ENCODE measurements around the gene TP53I11.

The TP53I11 gene

DNA sequence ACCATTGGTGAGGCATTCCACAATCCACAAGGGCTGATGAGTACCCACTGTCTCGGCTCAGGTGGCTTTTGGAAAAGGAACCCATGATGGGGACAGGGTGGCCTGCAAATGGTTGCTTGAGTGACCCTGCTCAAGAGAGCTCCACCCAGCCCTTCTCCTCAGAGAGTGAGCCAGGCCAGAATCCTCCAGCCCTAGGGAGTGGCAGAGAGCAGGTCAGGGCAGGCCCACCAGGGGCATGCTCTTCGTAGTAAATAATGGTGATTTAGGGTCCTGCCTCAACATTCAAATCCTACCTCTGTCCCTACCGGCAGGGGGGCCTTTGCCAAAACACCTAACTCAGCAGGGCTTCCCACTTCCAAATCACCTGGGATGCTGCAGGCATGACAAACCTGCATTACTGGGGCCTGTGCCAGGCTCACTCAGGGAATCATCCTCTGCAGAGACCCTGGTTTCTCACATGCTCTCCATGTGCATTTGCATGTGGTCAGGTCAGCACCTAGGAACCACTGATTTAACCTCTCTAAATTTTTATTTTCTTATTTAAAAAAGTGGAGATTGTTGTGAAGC lies 17.3 kb upstream of the TP53I11 start:
- H3K9ac ChIP-seq (ENCODE audit: low read length), result no peak overlapping the region

GRCh38 chr11:44966694-44967093 lies 16.0 kb upstream of the TP53I11 start:
- Histone ChIP-seq H3K27me3 (ENCODE audit: control insufficient read depth, insufficient read depth, low read length) (no peaks in the 10 kb centered on the region), H3K4me1 (ENCODE audit: control insufficient read depth, insufficient read depth, low read length) (peaks cover 42% of the 10 kb centered on the region), H3K9me3 (ENCODE audit: control insufficient read depth, insufficient read depth, low read depth, low read length) (no peaks in the 10 kb centered on the region), H3K36me3 (ENCODE audit: control insufficient read depth, insufficient read depth, low read length) (no peaks in the 10 kb centered on the region), H3K27ac (ENCODE audit: low read depth, low read length) (no peak overlapping the region), H3K4me3 (ENCODE audit: low read depth, low read length) (no peak overlapping the region), H3K9ac (ENCODE audit: low read length) (no peak overlapping the region)

More for the DNA sequence above, 17.3 kb upstream of the TP53I11 start:
- Histone ChIP-seq H3K36me3 (ENCODE audit: control insufficient read depth, insufficient read depth, low read length) (no peaks in the 10 kb centered on the region), H3K27me3 (ENCODE audit: control insufficient read depth, insufficient read depth, low read length) (no peaks in the 10 kb centered on the region), H3K4me1 (ENCODE audit: control insufficient read depth, insufficient read depth, low read length) (peaks cover 29% of the 10 kb centered on the region), H3K27ac (ENCODE audit: low read depth, low read length) (no peak overlapping the region), H3K9me3 (ENCODE audit: control insufficient read depth, insufficient read depth, low read depth, low read length) (no peaks in the 10 kb centered on the region), H3K4me3 (ENCODE audit: low read depth, low read length) (no peak overlapping the region)

GRCh38 chr11:44964526-44965209 lies 14.0 kb upstream of the TP53I11 start:
- H3K27me3 ChIP-seq (ENCODE audit: control insufficient read depth, insufficient read depth, low read length), result no peaks in the 10 kb centered on the region
- H3K9me3 ChIP-seq (ENCODE audit: control insufficient read depth, insufficient read depth, low read depth, low read length), result no peaks in the 10 kb centered on the region
- no peak overlapping the region for H3K9ac ChIP-seq (ENCODE audit: low read length)
- no peaks in the 10 kb centered on the region for H3K36me3 ChIP-seq (ENCODE audit: control insufficient read depth, insufficient read depth, low read length)
- H3K4me1 ChIP-seq (ENCODE audit: control insufficient read depth, insufficient read depth, low read length), result peaks cover 56% of the 10 kb centered on the region
- H3K4me3 ChIP-seq (ENCODE audit: low read depth, low read length), result no peak overlapping the region
- no peak overlapping the region for H3K27ac ChIP-seq (ENCODE audit: low read depth, low read length)

GRCh38 chr11:44963948-44964347 lies 13.3 kb upstream of the TP53I11 start:
- Histone ChIP-seq H3K9me3 (ENCODE audit: control insufficient read depth, insufficient read depth, low read depth, low read length) (no peaks in the 10 kb centered on the region), H3K9ac (ENCODE audit: low read length) (no peak overlapping the region), H3K36me3 (ENCODE audit: control insufficient read depth, insufficient read depth, low read length) (no peaks in the 10 kb centered on the region), H3K4me1 (ENCODE audit: control insufficient read depth, insufficient read depth, low read length) (peaks cover 59% of the 10 kb centered on the region), H3K27ac (ENCODE audit: low read depth, low read length) (no peak overlapping the region), H3K27me3 (ENCODE audit: control insufficient read depth, insufficient read depth, low read length) (no peaks in the 10 kb centered on the region), H3K4me3 (ENCODE audit: low read depth, low read length) (no peak overlapping the region)

DNA sequence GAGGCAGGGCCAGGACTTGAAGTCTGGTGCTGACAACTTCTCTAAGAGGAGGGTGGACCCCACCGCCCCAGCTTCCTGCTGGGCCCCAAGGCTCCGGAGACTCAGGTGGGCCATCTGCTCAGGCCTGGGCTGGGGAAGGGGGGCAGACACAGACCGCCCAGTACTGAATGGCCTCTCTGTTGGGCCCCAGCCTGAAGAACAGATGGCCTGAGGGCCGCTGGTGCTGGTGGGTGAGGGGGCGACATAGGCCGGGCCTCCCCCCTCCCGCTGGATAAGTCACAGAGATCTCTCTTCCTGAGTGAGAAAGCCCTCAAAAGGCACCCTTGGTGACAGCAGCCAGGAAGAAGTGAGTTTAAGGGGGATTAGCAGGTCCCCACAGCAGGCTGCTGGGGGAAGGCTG lies 12.5 kb upstream of the TP53I11 start:
- H3K27ac ChIP-seq (ENCODE audit: low read depth, low read length), result no peak overlapping the region
- H3K9ac ChIP-seq (ENCODE audit: low read length), result no peak overlapping the region
- peaks cover 65% of the 10 kb centered on the region for H3K4me1 ChIP-seq (ENCODE audit: control insufficient read depth, insufficient read depth, low read length)

DNA sequence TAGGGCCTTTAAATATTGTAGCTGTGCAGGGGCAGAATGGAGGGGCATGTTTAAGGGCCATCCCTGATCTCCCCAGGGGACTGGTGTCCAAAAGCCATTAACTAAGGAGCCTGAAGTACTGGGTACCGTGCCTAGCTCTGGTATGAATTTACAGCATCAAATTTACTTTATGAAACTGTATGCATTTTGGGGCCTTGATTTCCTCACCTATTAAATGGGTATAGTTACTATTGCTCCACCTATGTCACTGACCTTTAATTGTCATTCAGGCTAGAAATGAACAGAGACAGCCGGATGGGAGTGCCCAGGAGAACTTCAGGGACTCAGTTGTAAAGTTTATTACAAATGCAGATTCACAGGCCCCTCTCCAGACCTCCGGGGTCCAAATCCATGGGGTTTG lies 11.8 kb upstream of the TP53I11 start:
- H3K36me3 ChIP-seq (ENCODE audit: control insufficient read depth, insufficient read depth, low read length), result no peaks in the 10 kb centered on the region
- H3K27me3 ChIP-seq (ENCODE audit: control insufficient read depth, insufficient read depth, low read length), result no peaks in the 10 kb centered on the region
- peaks cover 60% of the 10 kb centered on the region for H3K4me1 ChIP-seq (ENCODE audit: control insufficient read depth, insufficient read depth, low read length)
- no peak overlapping the region for H3K9ac ChIP-seq (ENCODE audit: low read length)
- H3K4me3 ChIP-seq (ENCODE audit: low read depth, low read length), result no peak overlapping the region
- no peak overlapping the region for H3K27ac ChIP-seq (ENCODE audit: low read depth, low read length)
- no peaks in the 10 kb centered on the region for H3K9me3 ChIP-seq (ENCODE audit: control insufficient read depth, insufficient read depth, low read depth, low read length)

More for the DNA sequence above, 12.5 kb upstream of the TP53I11 start:
- H3K9me3 ChIP-seq (ENCODE audit: control insufficient read depth, insufficient read depth, low read depth, low read length), result no peaks in the 10 kb centered on the region
- H3K4me3 ChIP-seq (ENCODE audit: low read depth, low read length), result no peak overlapping the region
- no peaks in the 10 kb centered on the region for H3K36me3 ChIP-seq (ENCODE audit: control insufficient read depth, insufficient read depth, low read length)
- H3K27me3 ChIP-seq (ENCODE audit: control insufficient read depth, insufficient read depth, low read length), result no peaks in the 10 kb centered on the region

GRCh38 chr11:44960200-44960845 lies 9.6 kb upstream of the TP53I11 start:
- peak overlapping the region; percentile 31 for H3K9ac ChIP-seq (ENCODE audit: low read length)
- peak overlapping the region; percentile 33; the same call in 1 of the 2 replicates for H3K4me3 ChIP-seq (ENCODE audit: low read depth, low read length)
- H3K27ac ChIP-seq (ENCODE audit: low read depth, low read length), result peak overlapping the region; percentile 45; the same call in 1 of the 2 replicates
- no peaks in the 10 kb centered on the region for H3K27me3 ChIP-seq (ENCODE audit: control insufficient read depth, insufficient read depth, low read length)
- H3K36me3 ChIP-seq (ENCODE audit: control insufficient read depth, insufficient read depth, low read length), result no peaks in the 10 kb centered on the region
- H3K9me3 ChIP-seq (ENCODE audit: control insufficient read depth, insufficient read depth, low read depth, low read length), result no peaks in the 10 kb centered on the region
- H3K4me1 ChIP-seq (ENCODE audit: control insufficient read depth, insufficient read depth, low read length), result peaks cover 78% of the 10 kb centered on the region

DNA sequence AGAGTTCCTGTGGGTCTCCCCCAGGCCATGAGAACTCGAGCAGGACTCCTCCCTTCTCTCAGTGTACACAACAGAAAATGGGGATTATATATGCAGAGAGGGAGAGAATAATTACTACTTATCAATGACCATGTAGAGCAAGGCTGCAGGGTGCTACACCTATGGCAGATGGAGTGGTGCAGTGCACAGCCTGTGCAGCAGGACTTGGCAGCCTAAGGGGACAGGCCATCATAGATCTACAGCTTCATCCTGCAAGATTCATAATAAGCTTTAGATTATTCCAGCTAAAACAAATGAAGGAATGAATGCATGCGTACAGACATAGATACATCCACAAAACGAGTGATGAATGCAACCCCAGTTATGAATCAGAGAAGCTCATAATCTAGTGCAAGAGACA lies 8.4 kb upstream of the TP53I11 start:
- Histone ChIP-seq H3K4me3 (ENCODE audit: low read depth, low read length) (no peak overlapping the region), H3K36me3 (ENCODE audit: control insufficient read depth, insufficient read depth, low read length) (no peaks in the 10 kb centered on the region), H3K9ac (ENCODE audit: low read length) (no peak overlapping the region), H3K27ac (ENCODE audit: low read depth, low read length) (no peak overlapping the region), H3K9me3 (ENCODE audit: control insufficient read depth, insufficient read depth, low read depth, low read length) (no peaks in the 10 kb centered on the region), H3K4me1 (ENCODE audit: control insufficient read depth, insufficient read depth, low read length) (peaks cover 80% of the 10 kb centered on the region), H3K27me3 (ENCODE audit: control insufficient read depth, insufficient read depth, low read length) (no peaks in the 10 kb centered on the region)

DNA sequence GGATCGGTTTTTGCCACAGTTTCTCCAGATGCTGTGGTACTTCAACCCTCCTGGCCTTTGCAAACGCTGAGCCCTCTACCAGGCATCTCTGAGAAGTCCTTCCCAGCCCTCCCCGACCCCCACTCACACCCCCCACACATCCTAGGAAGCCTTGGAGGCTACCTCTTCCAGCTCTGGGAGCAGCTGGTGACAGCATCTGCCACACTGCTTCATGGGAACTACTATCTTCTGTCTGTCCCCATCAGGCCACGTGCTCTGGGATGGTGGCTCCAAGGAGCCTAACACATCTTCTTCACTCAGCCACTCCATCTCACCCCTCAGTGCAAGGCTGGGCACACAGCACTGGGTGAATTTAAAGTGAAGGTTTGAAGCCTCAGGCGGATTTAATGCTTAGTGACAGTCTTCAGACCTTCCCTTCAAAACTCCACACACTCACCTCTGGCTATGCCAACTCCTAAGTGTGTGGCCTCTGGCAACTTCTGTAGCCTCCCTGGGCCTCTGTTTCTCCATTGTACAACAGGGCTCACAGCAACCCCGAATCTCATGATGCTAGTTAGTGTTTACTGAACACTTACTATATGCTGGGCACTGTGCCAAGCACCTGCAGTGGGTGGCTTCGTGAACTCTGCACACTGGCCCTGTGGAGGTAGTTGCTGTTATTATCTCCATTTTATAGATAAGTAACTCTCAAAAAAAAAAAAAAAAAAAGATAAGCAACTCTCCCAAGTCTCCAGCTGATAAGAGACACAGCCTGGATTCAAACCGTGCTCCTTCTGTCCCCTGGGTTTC lies 7.3 kb upstream of the TP53I11 start:
- H3K9ac ChIP-seq (ENCODE audit: low read length), result no peak overlapping the region
- no peak overlapping the region for H3K4me3 ChIP-seq (ENCODE audit: low read depth, low read length)
- H3K27me3 ChIP-seq (ENCODE audit: control insufficient read depth, insufficient read depth, low read length), result no peaks in the 10 kb centered on the region
- no peak overlapping the region for H3K27ac ChIP-seq (ENCODE audit: low read depth, low read length)
- H3K9me3 ChIP-seq (ENCODE audit: control insufficient read depth, insufficient read depth, low read depth, low read length), result no peaks in the 10 kb centered on the region
- no peaks in the 10 kb centered on the region for H3K36me3 ChIP-seq (ENCODE audit: control insufficient read depth, insufficient read depth, low read length)
- H3K4me1 ChIP-seq (ENCODE audit: control insufficient read depth, insufficient read depth, low read length), result peaks cover 80% of the 10 kb centered on the region

DNA sequence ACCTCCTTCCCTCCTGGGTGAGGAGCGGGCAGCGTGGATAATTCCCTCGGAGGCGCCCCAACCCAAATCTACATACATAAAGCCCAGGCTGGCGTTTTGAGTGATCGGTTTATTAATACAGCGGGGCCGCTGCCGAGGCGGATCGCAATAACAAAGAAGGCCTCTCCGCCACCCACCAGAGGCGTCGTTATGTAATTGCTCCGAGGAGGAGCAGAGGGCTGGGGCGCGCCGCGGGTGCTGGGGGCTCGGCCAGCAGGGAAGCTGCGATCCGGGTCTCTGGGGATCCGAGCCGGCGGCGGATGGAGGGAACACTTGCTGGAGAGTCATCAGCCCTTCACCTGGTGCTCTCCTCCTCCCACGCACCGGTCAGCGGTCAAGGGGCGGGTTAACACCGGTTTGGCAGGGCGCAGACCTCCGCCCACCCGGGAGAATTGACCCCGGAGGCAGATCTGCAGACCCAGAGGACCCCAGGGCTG lies 6.4 kb upstream of the TP53I11 start:
- Histone ChIP-seq H3K9ac (ENCODE audit: low read length) (peak overlapping the region; percentile 13), H3K4me1 (ENCODE audit: control insufficient read depth, insufficient read depth, low read length) (peaks cover 78% of the 10 kb centered on the region), H3K36me3 (ENCODE audit: control insufficient read depth, insufficient read depth, low read length) (no peaks in the 10 kb centered on the region), H3K27me3 (ENCODE audit: control insufficient read depth, insufficient read depth, low read length) (no peaks in the 10 kb centered on the region), H3K9me3 (ENCODE audit: control insufficient read depth, insufficient read depth, low read depth, low read length) (no peaks in the 10 kb centered on the region), H3K27ac (ENCODE audit: low read depth, low read length) (no peak overlapping the region; the same call in 1 of the 2 replicates), H3K4me3 (ENCODE audit: low read depth, low read length) (peak overlapping the region; percentile 52)

Measured in HUES6 (cell line).